CD8-positive, alpha-beta memory T cell (primary cell): Measurements from ENCODE around the gene RNF11. TPM values are rescaled to one million over a fixed set of nuclear protein-coding genes. Genes with fewer than 3 reads are reported as not detected.

Source experiments
- CTCF ChIA-PET: fragments of 350-600 bp; sonication (Branson Sonifier 250); formaldehyde crosslinking; loops from one replicate; lab custom pipeline; 2021; ENCODE audit warnings: antibody characterized with exemption; lab: Charles Lee
- POLR2A ChIA-PET: fragments of 350-600 bp; sonication (Branson Sonifier 250); formaldehyde crosslinking; loops from one replicate; lab custom pipeline; 2021; ENCODE audit warnings: antibody characterized with exemption; lab: Charles Lee
- DNase-seq, 5 donors: peaks; one replicate each; pipeline versions ENCODE4 v3.0.0 to v3.0.0-alpha.2; 2020 to 2022; ENCODE audit warnings: mixed read lengths in 1 of 5
- H3K27ac ChIP-seq: one replicate; pipeline ENCODE4 v1.7.0; 2013; ENCODE audit warnings: low read depth, mild to moderate bottlenecking, low read length, moderate library complexity
- H3K27me3 ChIP-seq: 2 replicates; pipeline ENCODE4 v1.7.0; 2013; ENCODE audit warnings: low read length, mild to moderate bottlenecking; ENCODE audit not compliant: insufficient read depth, poor library complexity, severe bottlenecking
- H3K36me3 ChIP-seq: 2 replicates; pipeline ENCODE4 v1.7.0; 2013; ENCODE audit warnings: mild to moderate bottlenecking, low read length, moderate library complexity; ENCODE audit not compliant: insufficient read depth
- H3K4me1 ChIP-seq: 2 replicates; pipeline ENCODE4 v1.7.0; 2013; ENCODE audit warnings: mild to moderate bottlenecking, low read length, moderate library complexity; ENCODE audit not compliant: insufficient read depth
- H3K4me3 ChIP-seq: 2 replicates; pipeline ENCODE4 v1.7.0; 2013; ENCODE audit warnings: mild to moderate bottlenecking, low read length
- H3K9me3 ChIP-seq: 2 replicates; pipeline ENCODE4 v1.7.0; 2013; ENCODE audit warnings: mild to moderate bottlenecking, low read length
- H3K27ac Mint-ChIP-seq, 8 donors: one replicate each; pipeline ENCODE4 v1.8.0; 2020 to 2021; ENCODE audit warnings: mixed read lengths in 8 of 8, mild to moderate bottlenecking in 6 of 8, inconsistent platforms in 3 of 8, moderate library complexity in 3 of 8
- H3K27me3 Mint-ChIP-seq, 2 donors: one replicate each; pipeline ENCODE4 v1.8.0; 2020 to 2021; ENCODE audit warnings: mixed read lengths in 2 of 2, mild to moderate bottlenecking in 1 of 2, moderate library complexity in 1 of 2
- H3K36me3 Mint-ChIP-seq, 3 donors: one replicate each; pipeline ENCODE4 v1.8.0; 2020 to 2021; ENCODE audit warnings: mixed read lengths in 3 of 3, inconsistent platforms in 1 of 3, mild to moderate bottlenecking in 1 of 3
- H3K4me1 Mint-ChIP-seq, 3 donors: one replicate each; pipeline ENCODE4 v1.8.0; 2020 to 2021; ENCODE audit warnings: mixed read lengths in 3 of 3, inconsistent platforms in 1 of 3, mild to moderate bottlenecking in 1 of 3
- H3K4me3 Mint-ChIP-seq, 7 donors: one replicate each; pipeline ENCODE4 v1.8.0; 2020 to 2021; ENCODE audit warnings: mixed read lengths in 7 of 7, mild to moderate bottlenecking in 6 of 7, moderate library complexity in 4 of 7, inconsistent platforms in 2 of 7
- H3K9me3 Mint-ChIP-seq, 5 donors: one replicate each; pipeline ENCODE4 v1.8.0; 2020 to 2022; ENCODE audit warnings: mixed read lengths in 5 of 5, mild to moderate bottlenecking in 3 of 5, moderate library complexity in 2 of 5, inconsistent platforms in 1 of 5
- polyA plus RNA-seq: library from polyadenylated mRNA; unstranded; fragments of 300-500 nt; fragmentation: Illumina TruSeq; gene quantifications from one replicate; pipeline ENCODE4 v1.2.3, GENCODE V29; 2021
- total RNA-seq, 2 experiments: library from RNA; stranded (reverse); gene quantifications; one replicate each; pipeline ENCODE4 v1.2.3, GENCODE V29; 2021

RNF11 gene
- total and polyA plus RNA-seq, 3 experiments from 2014 or later = 31.1 to 40.1 (median 37.4) TPM

- POLR2A ChIA-PET = no interaction called here
- H3K4me1 Mint-ChIP-seq = peaks cover 0 to 7% (median 0%) of the 10 kb centered on the region in 3 donors
- H3K4me3 ChIP-seq = no peak overlapping the region
- no peak overlapping the region for H3K27ac ChIP-seq
- H3K27me3 ChIP-seq = no peaks in the 10 kb centered on the region
- no peaks in the 10 kb centered on the region for H3K9me3 Mint-ChIP-seq
- peaks cover 0 to 11% of the 10 kb centered on the region in 2 donors for H3K27me3 Mint-ChIP-seq
- H3K4me1 ChIP-seq = no peaks in the 10 kb centered on the region
- no peaks in the 10 kb centered on the region for H3K36me3 ChIP-seq
- CTCF ChIA-PET = no interaction called here
- peak overlapping the region in 2 of 8 donors; percentile 38 to 48 for H3K27ac Mint-ChIP-seq
- no peaks in the 10 kb centered on the region for H3K9me3 ChIP-seq
- no peaks in the 10 kb centered on the region for H3K36me3 Mint-ChIP-seq
- H3K4me3 Mint-ChIP-seq = no peak overlapping the region
- no peak for DNase-seq
These were observed 77.3 kb downstream of the RNF11 start for GRCh38 chr1:51313268-51313852.

GRCh38 chr1:51313961-51314777, 78.1 kb downstream of the RNF11 start:
- H3K27ac ChIP-seq = no peak overlapping the region
- ChIA-PET CTCF (no interaction called here), POLR2A (interaction anchor here (0.5 kb wide), 1 partner anchor 119 kb away, joined by 7 read pairs; no protein-coding TSS in a partner anchor)
- Mint-ChIP-seq H3K27ac (peak overlapping the region in 3 of 8 donors; percentile 12 to 56 (median 35)), H3K27me3 (peaks cover 0 to 11% of the 10 kb centered on the region in 2 donors), H3K9me3 (no peaks in the 10 kb centered on the region), H3K4me1 (peaks cover 0 to 7% (median 0%) of the 10 kb centered on the region in 3 donors), H3K4me3 (no peak overlapping the region), H3K36me3 (no peaks in the 10 kb centered on the region)
- H3K36me3 ChIP-seq = no peaks in the 10 kb centered on the region
- no peaks in the 10 kb centered on the region for H3K9me3 ChIP-seq
- DNase-seq = no peak
- H3K4me3 ChIP-seq = no peak overlapping the region
- no peaks in the 10 kb centered on the region for H3K27me3 ChIP-seq
- H3K4me1 ChIP-seq = no peaks in the 10 kb centered on the region

GRCh38 chr1:51314974-51315373, 78.9 kb downstream of the RNF11 start:
- H3K9me3 Mint-ChIP-seq = no peaks in the 10 kb centered on the region
- Histone ChIP-seq H3K27me3 (no peaks in the 10 kb centered on the region), H3K4me1 (no peaks in the 10 kb centered on the region), H3K9me3 (no peaks in the 10 kb centered on the region), H3K4me3 (no peak overlapping the region), H3K27ac (no peak overlapping the region), H3K36me3 (no peaks in the 10 kb centered on the region)
- ChIA-PET CTCF (interaction anchor here (0.7 kb wide), 1 partner anchor 18 kb away, joined by 3 read pairs; no protein-coding TSS in a partner anchor), POLR2A (interaction anchor here (0.5 kb wide), 1 partner anchor 120 kb away, joined by 7 read pairs; no protein-coding TSS in a partner anchor)
- peaks cover 0 to 7% (median 0%) of the 10 kb centered on the region in 3 donors for H3K4me1 Mint-ChIP-seq
- H3K27me3 Mint-ChIP-seq = peaks cover 0 to 11% of the 10 kb centered on the region in 2 donors
- no peak overlapping the region for H3K4me3 Mint-ChIP-seq
- H3K27ac Mint-ChIP-seq = no peak overlapping the region
- DNase-seq = no peak
- no peaks in the 10 kb centered on the region for H3K36me3 Mint-ChIP-seq

GRCh38 chr1:51316113-51316845, 80.2 kb downstream of the RNF11 start:
- no peaks in the 10 kb centered on the region for H3K36me3 Mint-ChIP-seq
- CTCF ChIA-PET = no interaction called here
- no peaks in the 10 kb centered on the region for H3K27me3 ChIP-seq
- H3K27me3 Mint-ChIP-seq = peaks cover 0 to 4% of the 10 kb centered on the region in 2 donors
- H3K27ac Mint-ChIP-seq = no peak overlapping the region
- H3K4me1 Mint-ChIP-seq = peaks cover 0 to 7% (median 0%) of the 10 kb centered on the region in 3 donors
- POLR2A ChIA-PET = no interaction called here
- H3K9me3 ChIP-seq = no peaks in the 10 kb centered on the region
- no peaks in the 10 kb centered on the region for H3K4me1 ChIP-seq
- H3K27ac ChIP-seq = no peak overlapping the region
- H3K4me3 ChIP-seq = no peak overlapping the region
- H3K36me3 ChIP-seq = no peaks in the 10 kb centered on the region
- no peak overlapping the region for H3K4me3 Mint-ChIP-seq
- no peak for DNase-seq
- H3K9me3 Mint-ChIP-seq = no peaks in the 10 kb centered on the region

GRCh38 chr1:51316846-51317120, 80.7 kb downstream of the RNF11 start:
- Histone ChIP-seq H3K36me3 (no peaks in the 10 kb centered on the region), H3K4me1 (no peaks in the 10 kb centered on the region), H3K4me3 (no peak overlapping the region), H3K9me3 (no peaks in the 10 kb centered on the region), H3K27me3 (no peaks in the 10 kb centered on the region), H3K27ac (no peak overlapping the region)
- Mint-ChIP-seq H3K27ac (no peak overlapping the region), H3K4me3 (no peak overlapping the region), H3K27me3 (peaks cover 0 to 4% of the 10 kb centered on the region in 2 donors), H3K9me3 (no peaks in the 10 kb centered on the region), H3K4me1 (peaks cover 0 to 7% (median 0%) of the 10 kb centered on the region in 3 donors), H3K36me3 (no peaks in the 10 kb centered on the region)
- no peak for DNase-seq
- ChIA-PET CTCF (no interaction called here), POLR2A (no interaction called here)

GRCh38 chr1:51317798-51318197, 81.7 kb downstream of the RNF11 start:
- H3K36me3 ChIP-seq = no peaks in the 10 kb centered on the region
- H3K36me3 Mint-ChIP-seq = no peaks in the 10 kb centered on the region
- H3K27ac Mint-ChIP-seq = no peak overlapping the region
- no peaks in the 10 kb centered on the region for H3K9me3 ChIP-seq
- POLR2A ChIA-PET = no interaction called here
- no peaks in the 10 kb centered on the region for H3K4me1 ChIP-seq
- peaks cover 0 to 7% (median 0%) of the 10 kb centered on the region in 3 donors for H3K4me1 Mint-ChIP-seq
- H3K27me3 ChIP-seq = no peaks in the 10 kb centered on the region
- no peak overlapping the region for H3K4me3 Mint-ChIP-seq
- peaks cover 0 to 4% of the 10 kb centered on the region in 2 donors for H3K27me3 Mint-ChIP-seq
- H3K27ac ChIP-seq = no peak overlapping the region
- H3K9me3 Mint-ChIP-seq = no peaks in the 10 kb centered on the region
- DNase-seq = no peak
- CTCF ChIA-PET = no interaction called here
- no peak overlapping the region for H3K4me3 ChIP-seq

- peaks cover 7 to 10% of the 10 kb centered on the region in 2 donors for H3K27me3 Mint-ChIP-seq
- H3K4me3 ChIP-seq = no peak overlapping the region
- H3K36me3 ChIP-seq = no peaks in the 10 kb centered on the region
- POLR2A ChIA-PET = no interaction called here
- no peak for DNase-seq
- H3K4me3 Mint-ChIP-seq = no peak overlapping the region
- no peak overlapping the region for H3K27ac Mint-ChIP-seq
- H3K36me3 Mint-ChIP-seq = no peaks in the 10 kb centered on the region
- H3K4me1 ChIP-seq = no peaks in the 10 kb centered on the region
- no peaks in the 10 kb centered on the region for H3K9me3 ChIP-seq
- CTCF ChIA-PET = no interaction called here
- H3K27me3 ChIP-seq = no peaks in the 10 kb centered on the region
- H3K4me1 Mint-ChIP-seq = no peaks in the 10 kb centered on the region
- H3K9me3 Mint-ChIP-seq = no peaks in the 10 kb centered on the region
- no peak overlapping the region for H3K27ac ChIP-seq
These were observed 85.2 kb downstream of the RNF11 start for GRCh38 chr1:51320967-51321923.
